ENCODE measurements around the gene BCL2L12.
A peak's percentile ranks its signal among the peaks of the same experiment; 100 is the strongest.

BCL2L12 gene

GRCh38 chr19:49677231-49677900 lies 11.6 kb downstream of the BCL2L12 start, which contains the start of gene PRMT1 (continued):
- no peak for TF ChIP-seq ZNF362 (tag by site-specific recombination; IDR thresholded peaks at IDR 0.05)
- no peak for TF ChIP-seq ZNF473 (tag by site-specific recombination; IDR thresholded peaks at IDR 0.05)
- TF ChIP-seq ZNF518A (tag by site-specific recombination; conservative IDR thresholded peaks at IDR 0.05; ENCODE audit: low read depth), result no peak
- no peak for TF ChIP-seq ZNF223 (tag by site-specific recombination; IDR thresholded peaks at IDR 0.05)
- TF ChIP-seq ZNF645 (tag by site-specific recombination; IDR thresholded peaks at IDR 0.05), result no peak
- TF ChIP-seq MEIS1 (CRISPR knock-in tag; IDR thresholded peaks at IDR 0.05; ENCODE audit: borderline replicate concordance), result no peak
- TF ChIP-seq ZIC2 (tag by site-specific recombination; IDR thresholded peaks at IDR 0.05), result peak; percentile 14; the same call in 1 of the 2 replicates
- TF ChIP-seq SCRT2 (tag by site-specific recombination; IDR thresholded peaks at IDR 0.05), result no peak
- no peak for TF ChIP-seq SETDB1 (IDR thresholded peaks at IDR 0.05; ENCODE audit: insufficient read length, low read length)
- TF ChIP-seq ZNF138 (tag by site-specific recombination; IDR thresholded peaks at IDR 0.05; ENCODE audit: borderline replicate concordance), result no peak
- no peak for TF ChIP-seq ZNF830 (tag by site-specific recombination; IDR thresholded peaks at IDR 0.05; ENCODE audit: low read depth)
- TF ChIP-seq KLF10 (tag by site-specific recombination; IDR thresholded peaks at IDR 0.05), result peak; percentile 99
- no peak for TF ChIP-seq OVOL3 (tag by site-specific recombination; IDR thresholded peaks at IDR 0.05)
- no peak for TF ChIP-seq SCRT1 (tag by site-specific recombination; IDR thresholded peaks at IDR 0.05; ENCODE audit: borderline replicate concordance)
- TF ChIP-seq ZNF335 (tag by site-specific recombination; conservative IDR thresholded peaks at IDR 0.05), result peak; percentile 86
- no peak for TF ChIP-seq SP2 (tag by site-specific recombination; IDR thresholded peaks at IDR 0.05)
- TF ChIP-seq ZNF274 (IDR thresholded peaks at IDR 0.05; ENCODE audit: low read length), result no peak
- TF ChIP-seq ZNF274 (tag by site-specific recombination; IDR thresholded peaks at IDR 0.05; ENCODE audit: borderline replicate concordance), result no peak
- TF ChIP-seq ZNF292 (tag by site-specific recombination; IDR thresholded peaks at IDR 0.05; ENCODE audit: borderline replicate concordance, low read depth), result no peak
- no peak for TF ChIP-seq ZNF521 (tag by site-specific recombination; IDR thresholded peaks at IDR 0.05)
- TF ChIP-seq ZNF184 (tag by site-specific recombination; IDR thresholded peaks at IDR 0.05), result no peak
- 0 out of 2 replicates have a peak, but pooled peaks have one; percentile 11 for TF ChIP-seq ZNF341 (tag by site-specific recombination; IDR thresholded peaks at IDR 0.05; ENCODE audit: low read depth)
- no peak for TF ChIP-seq ZNF677 (tag by site-specific recombination; IDR thresholded peaks at IDR 0.05)
- peak; percentile 61; the same call in 1 of the 2 replicates for TF ChIP-seq ZNF2 (tag by site-specific recombination; IDR thresholded peaks at IDR 0.05)
- TF ChIP-seq SP7 (tag by site-specific recombination; IDR thresholded peaks at IDR 0.05), result peak; percentile 71
- no peak for TF ChIP-seq ZNF548 (tag by site-specific recombination; IDR thresholded peaks at IDR 0.05)
- no peak for TF ChIP-seq ZBTB49 (tag by site-specific recombination; IDR thresholded peaks at IDR 0.05; ENCODE audit: low read depth)
- TF ChIP-seq KLF7 (tag by site-specific recombination; IDR thresholded peaks at IDR 0.05; ENCODE audit: borderline replicate concordance), result no peak; the same call in 1 of the 2 replicates
- TF ChIP-seq ZNF221 (tag by site-specific recombination; IDR thresholded peaks at IDR 0.05; ENCODE audit: borderline replicate concordance), result no peak
- peak; percentile 64; the same call in 1 of the 2 replicates for TF ChIP-seq ZNF777 (tag by site-specific recombination; IDR thresholded peaks at IDR 0.05; ENCODE audit: borderline replicate concordance)
